ENCODE measurements around the gene DENND1B. TPM values are rescaled to one million over a fixed set of nuclear protein-coding genes. Genes with fewer than 3 reads are reported as not detected.
"Not testable (repeated sequence)": the region's sequence is repeated elsewhere in the genome, so short reads cannot be mapped to it uniquely, and the experiment has no call there.

DENND1B gene
- total and polyA plus RNA-seq, 5 donors from 2014 or later: 13.8 to 45.5 (median 18.1) TPM

DNA sequence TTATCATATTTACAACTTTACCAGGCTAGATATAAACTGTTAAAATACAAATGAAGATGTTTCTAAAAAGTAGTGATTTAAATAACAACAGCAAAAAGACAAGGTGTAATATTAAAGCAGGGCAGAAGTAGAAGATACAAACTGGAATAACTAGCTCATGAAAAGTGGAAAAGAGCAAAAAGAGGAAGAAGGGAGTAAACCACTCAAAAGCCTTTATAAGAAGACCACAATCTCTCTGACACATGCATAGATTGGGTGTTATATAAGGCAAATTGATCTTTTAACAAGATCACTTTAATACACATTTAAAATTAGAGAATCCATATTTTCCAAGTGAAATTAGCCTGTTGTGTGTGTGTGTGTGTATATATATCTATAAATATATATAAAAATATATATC, 5.0 kb downstream of the DENND1B start:
- Histone ChIP-seq H3K27ac (ENCODE audit: insufficient read depth, low read length, poor library complexity, severe bottlenecking) (no peak overlapping the region), H3K36me3 (ENCODE audit: control insufficient read depth, insufficient read depth, low read length) (peaks cover 7% of the 10 kb centered on the region), H3K4me1 (ENCODE audit: control insufficient read depth, insufficient read depth, low read length, poor library complexity, severe bottlenecking) (peaks cover 55% of the 10 kb centered on the region), H3K4me3 (ENCODE audit: low read depth, low read length) (no peak overlapping the region), H3K9me3 (ENCODE audit: control insufficient read depth in 2 of 2, low read length in 2 of 2) (no peaks in the 10 kb centered on the region), H3K27me3 (ENCODE audit: control insufficient read depth, insufficient read depth, low read length) (no peaks in the 10 kb centered on the region)
- Mint-ChIP-seq H3K36me3 (peaks cover 12% of the 10 kb centered on the region), H3K4me1 (peaks cover 58 to 80% (median 69%) of the 10 kb centered on the region in 4 donors), H3K27ac (no peak overlapping the region), H3K4me3 (no peak overlapping the region), H3K27me3 (no peaks in the 10 kb centered on the region), H3K9me3 (no peaks in the 10 kb centered on the region)
- ATAC-seq (ENCODE audit: low read depth in 2 of 2) (no peak), DNase-seq (no peak)

DNA sequence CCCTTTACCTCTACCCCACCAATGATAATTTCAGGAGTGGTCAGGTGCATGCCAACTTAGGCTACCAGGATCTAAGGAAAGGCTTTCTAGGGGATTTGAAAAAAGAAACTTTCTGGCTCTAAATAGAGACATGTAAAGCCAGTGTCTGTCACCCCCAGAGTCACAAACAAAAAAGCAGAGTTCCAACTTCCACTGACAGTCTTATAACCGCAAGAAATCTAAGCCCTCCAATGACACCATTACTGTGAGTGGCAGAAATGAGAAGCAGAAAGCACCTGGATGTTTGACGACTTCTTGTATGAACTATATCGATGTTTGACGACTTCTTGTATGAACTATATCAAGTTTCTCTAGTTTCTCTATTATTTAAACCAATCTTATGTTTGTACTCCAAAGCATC, 6.0 kb downstream of the DENND1B start:
- Mint-ChIP-seq H3K27me3 (no peaks in the 10 kb centered on the region), H3K4me3 (peak overlapping the region in 1 of 4 donors; percentile 2), H3K9me3 (no peaks in the 10 kb centered on the region), H3K4me1 (peaks cover 55 to 82% (median 68%) of the 10 kb centered on the region in 4 donors), H3K36me3 (peaks cover 12% of the 10 kb centered on the region), H3K27ac (no peak overlapping the region)
- ATAC-seq (ENCODE audit: low read depth in 2 of 2) (no peak), DNase-seq (no peak)
- Histone ChIP-seq H3K36me3 (ENCODE audit: control insufficient read depth, insufficient read depth, low read length) (peaks cover 7% of the 10 kb centered on the region), H3K4me3 (ENCODE audit: low read depth, low read length) (peak overlapping the region; percentile 6), H3K27me3 (ENCODE audit: control insufficient read depth, insufficient read depth, low read length) (no peaks in the 10 kb centered on the region), H3K9me3 (ENCODE audit: control insufficient read depth in 2 of 2, low read length in 2 of 2) (no peaks in the 10 kb centered on the region), H3K4me1 (ENCODE audit: control insufficient read depth, insufficient read depth, low read length, poor library complexity, severe bottlenecking) (peaks cover 59% of the 10 kb centered on the region), H3K27ac (ENCODE audit: insufficient read depth, low read length, poor library complexity, severe bottlenecking) (no peak overlapping the region)

DNA sequence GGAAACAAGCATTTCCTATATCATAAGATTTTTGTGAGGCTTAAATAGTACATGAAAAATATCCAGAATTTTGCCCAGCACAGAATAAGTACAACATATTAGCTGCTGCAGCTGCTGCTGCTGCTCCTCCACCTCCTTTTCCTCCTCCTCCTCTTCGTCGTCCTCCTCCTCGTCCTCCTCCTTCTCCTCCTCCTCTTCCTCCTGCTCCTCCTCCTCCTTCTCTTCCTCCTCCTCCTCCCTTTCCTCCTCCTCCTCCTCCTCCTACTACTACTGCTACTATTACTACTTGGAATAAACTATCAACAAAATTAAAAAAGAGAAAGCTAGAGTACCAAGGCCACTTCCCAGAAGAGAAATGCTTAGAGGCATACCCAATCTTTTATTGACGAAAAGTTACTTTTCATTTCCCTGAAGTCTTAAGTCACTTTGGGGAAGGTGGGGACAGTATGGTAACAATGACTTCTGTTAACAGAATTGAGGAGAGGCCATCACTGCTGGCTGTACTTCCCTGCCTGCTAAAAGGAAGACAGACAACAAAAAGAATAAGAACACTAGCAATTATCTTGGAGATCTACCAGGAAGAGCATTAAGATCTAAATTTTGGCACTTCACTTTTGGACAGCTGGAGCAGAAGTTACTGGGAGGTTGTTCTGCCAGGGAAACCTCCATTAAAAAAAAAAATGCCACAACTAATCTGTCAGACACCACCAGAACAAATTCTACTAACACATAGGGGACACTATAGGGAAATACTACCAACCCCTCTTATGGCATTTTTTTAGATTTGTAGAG, 7.1 kb downstream of the DENND1B start:
- H3K27me3 ChIP-seq (ENCODE audit: control insufficient read depth, insufficient read depth, low read length): no peaks in the 10 kb centered on the region
- H3K27ac ChIP-seq (ENCODE audit: insufficient read depth, low read length, poor library complexity, severe bottlenecking): no peak overlapping the region
- peaks cover 53% of the 10 kb centered on the region for H3K4me1 ChIP-seq (ENCODE audit: control insufficient read depth, insufficient read depth, low read length, poor library complexity, severe bottlenecking)
- no peak for ATAC-seq (ENCODE audit: low read depth in 2 of 2)
- H3K4me1 Mint-ChIP-seq: peaks cover 53 to 80% (median 67%) of the 10 kb centered on the region in 4 donors
- no peak for DNase-seq
- peaks cover 12% of the 10 kb centered on the region for H3K36me3 Mint-ChIP-seq
- H3K27ac Mint-ChIP-seq: peak overlapping the region in 2 of 3 donors; percentile 18 to 28
- peak overlapping the region in 1 of 4 donors; percentile 2 for H3K4me3 Mint-ChIP-seq
- H3K4me3 ChIP-seq (ENCODE audit: low read depth, low read length): peak overlapping the region; percentile 42
- H3K9me3 Mint-ChIP-seq: no peaks in the 10 kb centered on the region
- peaks cover 7% of the 10 kb centered on the region for H3K36me3 ChIP-seq (ENCODE audit: control insufficient read depth, insufficient read depth, low read length)
- H3K9me3 ChIP-seq (ENCODE audit: control insufficient read depth in 2 of 2, low read length in 2 of 2): no peaks in the 10 kb centered on the region
- H3K27me3 Mint-ChIP-seq: no peaks in the 10 kb centered on the region

DNA sequence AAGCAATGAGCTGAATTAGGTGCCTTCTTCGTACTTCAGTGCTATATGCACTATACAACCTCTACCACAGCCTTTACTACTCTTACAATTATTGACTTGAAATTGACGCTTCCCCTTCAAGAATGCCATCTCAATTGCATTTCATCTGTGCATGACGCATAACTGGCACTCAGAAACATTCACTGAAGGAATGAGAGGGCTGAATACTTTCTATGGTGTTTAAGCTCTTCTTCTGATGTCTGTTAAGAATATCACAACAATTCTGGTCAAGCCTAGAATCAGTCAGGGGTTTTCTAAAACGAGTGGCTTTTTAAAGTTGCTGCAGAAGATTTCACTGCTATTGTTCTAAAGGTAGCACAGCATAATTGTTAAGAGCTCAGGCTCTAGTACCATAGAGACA, 11.5 kb downstream of the DENND1B start:
- peaks cover 48% of the 10 kb centered on the region for H3K4me1 ChIP-seq (ENCODE audit: control insufficient read depth, insufficient read depth, low read length, poor library complexity, severe bottlenecking)
- no peaks in the 10 kb centered on the region for H3K9me3 ChIP-seq (ENCODE audit: control insufficient read depth in 2 of 2, low read length in 2 of 2)
- no peaks in the 10 kb centered on the region for H3K36me3 ChIP-seq (ENCODE audit: control insufficient read depth, insufficient read depth, low read length)
- peak overlapping the region; percentile 1 for H3K4me3 ChIP-seq (ENCODE audit: low read depth, low read length)
- H3K4me3 Mint-ChIP-seq: peak overlapping the region in 2 of 4 donors; percentile 3
- no peak for ATAC-seq (ENCODE audit: low read depth in 2 of 2)
- H3K9me3 Mint-ChIP-seq: no peaks in the 10 kb centered on the region
- H3K27ac Mint-ChIP-seq: peak overlapping the region in 2 of 3 donors; percentile 0 to 66
- H3K27me3 Mint-ChIP-seq: no peaks in the 10 kb centered on the region
- H3K27ac ChIP-seq (ENCODE audit: insufficient read depth, low read length, poor library complexity, severe bottlenecking): no peak overlapping the region
- no peaks in the 10 kb centered on the region for H3K27me3 ChIP-seq (ENCODE audit: control insufficient read depth, insufficient read depth, low read length)
- peaks cover 48 to 70% (median 57%) of the 10 kb centered on the region in 4 donors for H3K4me1 Mint-ChIP-seq
- peaks cover 5% of the 10 kb centered on the region for H3K36me3 Mint-ChIP-seq
- no peak for DNase-seq

DNA sequence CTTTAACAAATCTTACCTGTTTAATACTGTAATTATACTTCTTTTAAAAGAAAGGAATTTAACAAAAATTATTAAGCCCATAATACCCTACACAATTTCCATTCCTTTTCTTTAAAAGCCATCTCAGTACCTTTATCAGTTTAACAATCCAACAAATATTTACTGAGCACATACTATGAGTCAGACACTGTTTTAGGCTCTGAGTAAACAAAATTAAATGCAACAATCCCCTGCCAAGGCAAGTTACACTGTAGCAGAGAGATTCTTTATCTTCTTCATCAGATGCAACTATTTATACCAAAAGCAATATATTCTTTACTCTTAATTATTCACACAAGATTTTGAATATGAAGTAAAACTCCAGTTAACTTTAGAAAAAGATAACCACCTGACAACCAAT, 12.0 kb downstream of the DENND1B start:
- peak overlapping the region; percentile 60 for H3K27ac ChIP-seq (ENCODE audit: insufficient read depth, low read length, poor library complexity, severe bottlenecking)
- Mint-ChIP-seq H3K27ac (no peak overlapping the region), H3K9me3 (no peaks in the 10 kb centered on the region), H3K27me3 (no peaks in the 10 kb centered on the region), H3K36me3 (peaks cover 4% of the 10 kb centered on the region), H3K4me3 (peak overlapping the region in 1 of 4 donors; percentile 3), H3K4me1 (peaks cover 43 to 68% (median 55%) of the 10 kb centered on the region in 4 donors)
- no peaks in the 10 kb centered on the region for H3K9me3 ChIP-seq (ENCODE audit: control insufficient read depth in 2 of 2, low read length in 2 of 2)
- no peaks in the 10 kb centered on the region for H3K36me3 ChIP-seq (ENCODE audit: control insufficient read depth, insufficient read depth, low read length)
- ATAC-seq (ENCODE audit: low read depth in 2 of 2): no peak
- H3K4me1 ChIP-seq (ENCODE audit: control insufficient read depth, insufficient read depth, low read length, poor library complexity, severe bottlenecking): peaks cover 43% of the 10 kb centered on the region
- peak overlapping the region; percentile 1 for H3K4me3 ChIP-seq (ENCODE audit: low read depth, low read length)
- no peaks in the 10 kb centered on the region for H3K27me3 ChIP-seq (ENCODE audit: control insufficient read depth, insufficient read depth, low read length)
- no peak for DNase-seq

DNA sequence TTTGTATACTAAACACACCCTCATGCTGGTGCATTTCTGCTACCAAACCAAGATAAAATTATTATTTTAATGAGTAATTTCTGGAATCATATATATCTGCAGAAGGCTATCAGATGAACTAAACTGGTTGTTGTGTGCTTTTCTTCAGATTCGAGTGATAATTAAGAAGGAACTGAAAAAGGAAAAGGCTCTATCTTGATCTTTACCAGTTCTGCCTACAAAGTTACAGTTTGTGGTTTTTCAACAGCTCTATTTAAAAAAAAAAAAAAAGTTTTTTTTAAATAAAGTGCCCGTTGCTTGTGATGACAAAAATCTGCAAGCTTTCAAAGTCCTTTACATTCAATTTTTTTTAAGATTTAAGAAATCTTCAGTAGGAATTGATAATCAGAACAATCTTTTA, 13.6 kb downstream of the DENND1B start:
- DNase-seq (peak in 2 of 3 donors; percentile 26 to 41), ATAC-seq (ENCODE audit: low read depth in 2 of 2) (no peak)
- Mint-ChIP-seq H3K27ac (no peak overlapping the region), H3K4me3 (peak overlapping the region; percentile 9 to 70 (median 45)), H3K4me1 (peaks cover 38 to 64% (median 56%) of the 10 kb centered on the region in 4 donors), H3K27me3 (no peaks in the 10 kb centered on the region), H3K36me3 (peaks cover 9% of the 10 kb centered on the region), H3K9me3 (no peaks in the 10 kb centered on the region)
- Histone ChIP-seq H3K9me3 (ENCODE audit: control insufficient read depth in 2 of 2, low read length in 2 of 2) (no peaks in the 10 kb centered on the region), H3K4me3 (ENCODE audit: low read depth, low read length) (peak overlapping the region; percentile 58), H3K27me3 (ENCODE audit: control insufficient read depth, insufficient read depth, low read length) (no peaks in the 10 kb centered on the region), H3K27ac (ENCODE audit: insufficient read depth, low read length, poor library complexity, severe bottlenecking) (peak overlapping the region; percentile 60), H3K4me1 (ENCODE audit: control insufficient read depth, insufficient read depth, low read length, poor library complexity, severe bottlenecking) (peaks cover 34% of the 10 kb centered on the region), H3K36me3 (ENCODE audit: control insufficient read depth, insufficient read depth, low read length) (no peaks in the 10 kb centered on the region)

DNA sequence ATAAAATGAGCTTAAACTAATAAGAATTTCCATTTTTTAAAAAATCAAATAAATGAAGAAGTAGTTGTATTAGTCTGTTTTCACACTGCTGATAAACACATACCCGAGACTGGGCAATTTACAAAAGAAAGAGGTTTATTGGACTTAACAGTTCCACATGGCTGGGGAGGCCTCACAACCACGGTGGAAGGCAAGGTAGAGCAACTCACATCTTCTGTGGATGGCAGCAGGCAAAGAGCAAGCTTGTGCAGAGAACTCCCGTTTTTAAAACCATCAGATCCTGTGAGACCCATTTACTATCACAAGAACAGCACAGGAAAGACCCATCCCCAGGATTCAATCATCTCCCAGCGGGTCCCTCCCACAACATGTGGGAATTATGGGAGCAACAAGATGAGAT, 19.7 kb downstream of the DENND1B start:
- H3K9me3 ChIP-seq (ENCODE audit: control insufficient read depth in 2 of 2, low read length in 2 of 2); H3K4me3 ChIP-seq (ENCODE audit: low read depth, low read length); H3K4me1 ChIP-seq (ENCODE audit: control insufficient read depth, insufficient read depth, low read length, poor library complexity, severe bottlenecking); DNase-seq; H3K27ac ChIP-seq (ENCODE audit: insufficient read depth, low read length, poor library complexity, severe bottlenecking); H3K36me3 ChIP-seq (ENCODE audit: control insufficient read depth, insufficient read depth, low read length); H3K27me3 ChIP-seq (ENCODE audit: control insufficient read depth, insufficient read depth, low read length); H3K9me3 Mint-ChIP-seq; ATAC-seq (ENCODE audit: low read depth in 2 of 2); H3K27me3 Mint-ChIP-seq: not testable (repeated sequence)
- Mint-ChIP-seq H3K27ac (peak overlapping the region; percentile 26 to 60 (median 31)), H3K4me3 (peak overlapping the region in 2 of 4 donors; percentile 8 to 59), H3K36me3 (peaks cover 20% of the 10 kb centered on the region), H3K4me1 (peaks cover 29 to 51% (median 35%) of the 10 kb centered on the region in 4 donors)
